Thymus (tissue), 11 donors: ENCODE measurements around the gene APLNR. TPM values are rescaled to one million over a fixed set of nuclear protein-coding genes. Genes with fewer than 3 reads are reported as not detected.

Experiments used
- DNase-seq, 9 donors: peaks; one replicate each; pipeline ENCODE4 v3.0.0-alpha.2; 2013; ENCODE audit warnings: low spot score in 9 of 9, low read depth in 6 of 9, missing footprints in 1 of 9
- H3K27ac ChIP-seq, 2 donors: one replicate each; pipeline ENCODE4 v1.5.1; 2013; ENCODE audit warnings: control low read depth in 1 of 2, low read depth in 1 of 2, low read length in 1 of 2, mild to moderate bottlenecking in 1 of 2, moderate library complexity in 1 of 2
- H3K27me3 ChIP-seq, 2 donors: one replicate each; pipeline ENCODE4 v1.5.1; 2013; ENCODE audit warnings: low read length in 1 of 2; ENCODE audit not compliant: control insufficient read depth in 2 of 2, insufficient read depth in 1 of 2
- H3K36me3 ChIP-seq, 2 donors: one replicate each; pipeline ENCODE4 v1.5.1; 2013; ENCODE audit warnings: low read length in 1 of 2, mild to moderate bottlenecking in 1 of 2, moderate library complexity in 1 of 2; ENCODE audit not compliant: control insufficient read depth in 2 of 2, insufficient read depth in 2 of 2
- H3K4me1 ChIP-seq, 2 donors: one replicate each; pipeline ENCODE4 v1.5.1; 2013; ENCODE audit warnings: low read length in 2 of 2; ENCODE audit not compliant: control insufficient read depth in 2 of 2, insufficient read depth in 2 of 2
- H3K4me3 ChIP-seq, 2 donors: one replicate each; pipeline ENCODE4 v1.5.1; 2013; ENCODE audit warnings: low read length in 2 of 2, control low read depth in 1 of 2, mild to moderate bottlenecking in 1 of 2
- H3K9me3 ChIP-seq, 2 donors: one replicate each; pipeline ENCODE4 v1.5.1; 2013; ENCODE audit warnings: low read length in 1 of 2, mild to moderate bottlenecking in 1 of 2; ENCODE audit not compliant: control insufficient read depth in 2 of 2, insufficient read depth in 1 of 2
- WGBS: extraction: QIAGEN DNeasy Blood & Tissue Kit; methylation state at CpG from one replicate; pipeline ENCODE4 v1.1.7; 2013; 5-methylcytosine and 5-hydroxymethylcytosine counted together
- polyA plus RNA-seq: library from polyadenylated mRNA; stranded (reverse); fragments of 200-250 nt; gene quantifications from one replicate; pipeline ENCODE4 v1.2.3, GENCODE V29; 2013
- total RNA-seq: library from RNA; stranded (reverse); fragments of 120-200 nt; gene quantifications from one replicate; pipeline ENCODE4 v1.2.4, GENCODE V29; 2013
- donor health status: healthy.

APLNR gene
- total and polyA plus RNA-seq, 2 donors, result 1.2 to 8.7 TPM

- H3K4me1 ChIP-seq, result no peaks in the 10 kb centered on the region
- no peaks in the 10 kb centered on the region for H3K9me3 ChIP-seq
- H3K36me3 ChIP-seq, result no peaks in the 10 kb centered on the region
- 19% methylated on average over 18 of the region's 18 CpGs for WGBS
- no peak overlapping the region for H3K27ac ChIP-seq
- no peak overlapping the region for H3K4me3 ChIP-seq
- DNase-seq, result no peak
- H3K27me3 ChIP-seq, result peaks cover 0 to 47% of the 10 kb centered on the region in 2 donors
Observed at GRCh38 chr11:57230791-57231538, 6.1 kb downstream of the APLNR start.

GRCh38 chr11:57230316-57230715 lies 6.7 kb downstream of the APLNR start:
- Histone ChIP-seq H3K36me3 (no peaks in the 10 kb centered on the region), H3K4me1 (no peaks in the 10 kb centered on the region), H3K9me3 (no peaks in the 10 kb centered on the region), H3K27me3 (peaks cover 0 to 40% of the 10 kb centered on the region in 2 donors), H3K4me3 (no peak overlapping the region), H3K27ac (no peak overlapping the region)
- 51% methylated on average over 5 of the region's 5 CpGs for WGBS
- no peak for DNase-seq

- no peak for DNase-seq
- Histone ChIP-seq H3K27me3 (peaks cover 0 to 23% of the 10 kb centered on the region in 2 donors), H3K4me1 (no peaks in the 10 kb centered on the region), H3K36me3 (no peaks in the 10 kb centered on the region), H3K9me3 (no peaks in the 10 kb centered on the region), H3K27ac (no peak overlapping the region), H3K4me3 (no peak overlapping the region)
- WGBS, result 75% methylated on average over 3 of the region's 3 CpGs
Observed at GRCh38 chr11:57228600-57228999, 8.4 kb downstream of the APLNR start.

- H3K4me1 ChIP-seq, result no peaks in the 10 kb centered on the region
Observed at GRCh38 chr11:57224537-57224936, 12.5 kb downstream of the APLNR start.

DNA sequence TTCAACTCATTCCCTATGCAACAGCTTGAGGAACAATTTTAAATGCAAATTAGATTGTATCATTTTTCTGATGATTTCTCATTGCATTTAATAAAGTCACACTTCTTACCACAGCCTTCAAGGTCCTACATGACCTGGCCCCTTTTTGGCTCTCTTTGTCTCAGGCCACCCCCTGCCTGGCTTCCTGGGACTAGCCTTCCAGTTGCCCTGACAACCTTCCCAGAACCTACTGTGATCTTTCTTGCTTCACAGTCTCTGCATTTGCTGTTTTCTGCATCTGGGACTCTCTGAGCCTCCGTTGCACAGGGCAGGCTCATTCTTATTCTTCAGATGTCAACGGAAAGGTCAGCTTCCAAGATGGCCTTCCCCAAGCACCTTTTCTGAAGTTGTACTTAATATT lies 12.9 kb downstream of the APLNR start:
- H3K9me3 ChIP-seq, result no peaks in the 10 kb centered on the region
- no peaks in the 10 kb centered on the region for H3K4me1 ChIP-seq
- no peak overlapping the region for H3K4me3 ChIP-seq
- no peaks in the 10 kb centered on the region for H3K27me3 ChIP-seq
- H3K36me3 ChIP-seq, result no peaks in the 10 kb centered on the region
- no peak overlapping the region for H3K27ac ChIP-seq
- no peak for DNase-seq
- 94% methylated on average over 2 of the region's 2 CpGs for WGBS

More at GRCh38 chr11:57224537-57224936, 12.5 kb downstream of the APLNR start:
- no peak for DNase-seq
- H3K27me3 ChIP-seq, result no peaks in the 10 kb centered on the region
- no peaks in the 10 kb centered on the region for H3K9me3 ChIP-seq
- no peak overlapping the region for H3K4me3 ChIP-seq
- no peaks in the 10 kb centered on the region for H3K36me3 ChIP-seq
- H3K27ac ChIP-seq, result no peak overlapping the region

GRCh38 chr11:57223601-57224000 lies 13.4 kb downstream of the APLNR start:
- Histone ChIP-seq H3K4me3 (no peak overlapping the region), H3K9me3 (no peaks in the 10 kb centered on the region), H3K36me3 (no peaks in the 10 kb centered on the region), H3K4me1 (no peaks in the 10 kb centered on the region), H3K27me3 (no peaks in the 10 kb centered on the region), H3K27ac (no peak overlapping the region)
- 93% methylated on average over 3 of the region's 3 CpGs for WGBS
- no peak for DNase-seq

GRCh38 chr11:57222239-57222638 lies 14.8 kb downstream of the APLNR start:
- Histone ChIP-seq H3K27ac (no peak overlapping the region), H3K27me3 (no peaks in the 10 kb centered on the region), H3K36me3 (no peaks in the 10 kb centered on the region), H3K4me1 (no peaks in the 10 kb centered on the region), H3K9me3 (no peaks in the 10 kb centered on the region), H3K4me3 (no peak overlapping the region)
- WGBS, result 8% methylated on average over 1 of the region's 1 CpG
- no peak for DNase-seq

DNA sequence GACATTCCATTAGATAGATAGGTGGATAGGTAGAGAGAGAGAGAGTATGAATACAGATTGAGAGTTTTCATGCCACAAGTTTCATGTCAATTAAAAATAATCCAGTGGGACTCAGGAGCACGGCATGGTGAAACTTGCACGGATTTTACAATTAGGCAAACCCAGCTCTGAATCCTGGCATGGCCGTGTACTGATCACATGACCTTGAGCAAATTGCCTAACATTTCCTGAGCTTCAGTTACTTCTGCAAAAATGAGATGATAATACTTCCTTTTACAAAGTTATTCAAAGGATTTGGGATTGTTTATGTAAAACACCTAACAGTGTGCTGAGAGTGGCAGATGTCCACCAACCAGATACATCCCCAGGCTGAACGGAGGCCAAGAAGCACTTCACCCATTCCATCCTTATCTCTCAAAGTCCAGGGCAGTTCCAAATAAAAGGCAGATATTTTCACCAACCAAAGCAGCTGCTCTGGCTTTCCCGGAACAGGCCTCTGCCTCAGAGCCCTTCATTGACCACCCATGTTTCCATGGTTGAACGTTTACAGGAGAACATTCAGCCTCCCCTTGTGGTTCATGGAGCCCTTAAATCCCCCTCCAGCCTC lies 17.9 kb downstream of the APLNR start:
- Histone ChIP-seq H3K27me3 (no peaks in the 10 kb centered on the region), H3K4me3 (no peak overlapping the region), H3K4me1 (no peaks in the 10 kb centered on the region), H3K9me3 (no peaks in the 10 kb centered on the region), H3K27ac (no peak overlapping the region), H3K36me3 (no peaks in the 10 kb centered on the region)
- DNase-seq, result no peak
- WGBS, result 51% methylated on average over 6 of the region's 6 CpGs

- Histone ChIP-seq H3K27ac (no peak overlapping the region), H3K27me3 (peaks cover 0 to 5% of the 10 kb centered on the region in 2 donors), H3K4me3 (no peak overlapping the region), H3K36me3 (no peaks in the 10 kb centered on the region), H3K9me3 (no peaks in the 10 kb centered on the region), H3K4me1 (peaks cover 0 to 5% of the 10 kb centered on the region in 2 donors)
- 70% methylated on average over 4 of the region's 4 CpGs for WGBS
- DNase-seq, result no peak
Observed at GRCh38 chr11:57217053-57217452, 20.0 kb downstream of the APLNR start.
